Heart right ventricle (tissue), 16 donors: ENCODE results near the gene RAD50. TPM values are rescaled to one million over a fixed set of nuclear protein-coding genes. Genes with fewer than 3 reads are reported as not detected.

ENCODE experiments used
- ATAC-seq, 8 donors: fragments of 200-7000 bp; cut with Tn5 transposase; one replicate each; pipeline ENCODE4 v1.9.1; 2020; ENCODE audit warnings: mild to moderate bottlenecking in 8 of 8, moderate library complexity in 8 of 8, moderate number of reproducible peaks in 1 of 8
- DNase-seq, 2 donors: peaks; one replicate each; pipeline ENCODE4 v3.0.0-alpha.2; 2020
- H3K27ac ChIP-seq, 10 donors: fragments of 200-600 bp; sonication (generic) in 2 of 10; one replicate each; pipeline versions ENCODE4 v1.5.0 to v1.8.0; 2020 to 2022; ENCODE audit warnings: mild to moderate bottlenecking in 3 of 10
- H3K27me3 ChIP-seq, 7 donors: fragments of 200-600 bp; one replicate each; pipeline ENCODE4 v1.8.0; 2021 to 2022; ENCODE audit warnings: mild to moderate bottlenecking in 2 of 7
- H3K36me3 ChIP-seq, 9 donors: fragments of 200-600 bp; sonication (generic) in 1 of 9; one replicate each; pipeline versions ENCODE4 v1.5.0 to v1.8.0; 2020 to 2022; ENCODE audit warnings: mild to moderate bottlenecking in 2 of 9
- H3K4me1 ChIP-seq, 9 donors: fragments of 200-600 bp; sonication (generic) in 1 of 9; one replicate each; pipeline versions ENCODE4 v1.5.0 to v1.8.0; 2020 to 2022; ENCODE audit warnings: mild to moderate bottlenecking in 4 of 9
- H3K4me3 ChIP-seq, 10 donors: fragments of 200-600 bp; sonication (generic) in 2 of 10; one replicate each; pipeline versions ENCODE4 v1.5.0 to v1.8.0; 2020 to 2022; ENCODE audit warnings: mild to moderate bottlenecking in 7 of 10, moderate library complexity in 2 of 10
- H3K9me3 ChIP-seq, 11 donors: fragments of 200-600 bp in 10 of 11; sonication (generic) in 2 of 11; one replicate each; pipeline versions ENCODE4 v1.5.0 to v1.8.0; 2013 to 2022; ENCODE audit warnings: mild to moderate bottlenecking in 2 of 11, control low read depth in 1 of 11, moderate library complexity in 1 of 11
- CTCF ChIP-seq, 9 donors: fragments of 200-600 bp; sonication (generic) in 2 of 9; IDR thresholded peaks; one replicate each; pipeline versions ENCODE4 v1.5.0 to v1.8.0; 2021 to 2022; ENCODE audit warnings: antibody characterized with exemption in 9 of 9, mild to moderate bottlenecking in 5 of 9, moderate library complexity in 1 of 9
- WGBS, 2 donors: extraction: QIAGEN DNeasy Blood & Tissue Kit; methylation state at CpG; one replicate each; pipeline ENCODE4 v1.1.7; 2013; ENCODE audit warnings: inconsistent platforms in 1 of 2; 5-methylcytosine and 5-hydroxymethylcytosine counted together
- intact Hi-C, 10 donors: fragments of 100-400 bp; cut with DNase I; formaldehyde crosslinking; loops; one replicate each; pipeline versions ENCODE4 v1.11.1 to v1.14.2; 2022
- polyA plus RNA-seq, 2 donors: library from polyadenylated mRNA; stranded (reverse); fragments of 200-250 nt; gene quantifications; one replicate each; pipeline ENCODE4 v1.2.3, GENCODE V29; 2013
- total RNA-seq, 10 donors: library from RNA; stranded (reverse); fragmentation: NEBNext Ultra II Directional in 3 of 10; extraction: Animal tissue kit (Norgen Biotek cat#: 25700) in 3 of 10; gene quantifications; one replicate each; pipeline versions ENCODE4 v1.2.1 to v1.2.4, GENCODE V29; 2021 to 2023
- donor health status: Arrhythmogenic right ventricular cardiomyopathy.
- donor health status: ischemic (EF 13 %, LVEDD 7.1; RV severe dilation, severe dysfunction).
- donor health status: healthy with polysubstance abuse.
- donor health status: DM: no; HTN: yes; CAD: no.
- donor health status: DM: no; HTN: no; CAD: no.
- donor health status: ischemic (EF 25% LVEDD 6.9; RV normal size, moderate dysfunction).
- donor health status: ischemic (EF 25% LVEDD 5.7; RV mildly dilated, moderate dysfunction).
- donor health status: healthy.
- donor health status: DM: yes; HTN: yes; CAD: no.
- donor health status: Ischemic cardiomyopathy.
- donor health status: ischemic (EF 35%, LVEDD 5.7; RV mildly dilated, moderate dysfunction).
- donor health status: nonischemic (EF 11% LVEDD 7.7; RV severe dilation, severe dysfunction).
- donor health status: DM: yes; HTN: yes; CAD: no.
- donor health status: PGD.
- donor health status: ischemic (EF 29% LVEDD 5.4; RV normal size, mild dysfunction).
- donor health status: nonischemic (EF 23%, LVEDD 6.1; RV moderate dilation, normal function).

RAD50 gene
- total and polyA plus RNA-seq, 12 donors, result 6.8 to 38.5 (median 31.8) TPM

- TF ChIP-seq CTCF (IDR thresholded peaks at IDR 0.05), result no peak
- intact Hi-C loops, result no loop called here
- Histone ChIP-seq H3K27ac (no peak overlapping the region), H3K9me3 (no peaks in the 10 kb centered on the region), H3K4me1 (peaks cover 0 to 7% (median 0%) of the 10 kb centered on the region in 9 donors), H3K36me3 (peaks cover 0 to 9% (median 0%) of the 10 kb centered on the region in 9 donors), H3K27me3 (no peaks in the 10 kb centered on the region), H3K4me3 (no peak overlapping the region)
- DNase-seq (no peak), ATAC-seq (no peak)
- 89 to 90% methylated on average over 6 of the region's 6 CpGs for WGBS, 2 donors
Measured at GRCh38 chr5:132684491-132684890, 127.7 kb downstream of the RAD50 start.

DNA sequence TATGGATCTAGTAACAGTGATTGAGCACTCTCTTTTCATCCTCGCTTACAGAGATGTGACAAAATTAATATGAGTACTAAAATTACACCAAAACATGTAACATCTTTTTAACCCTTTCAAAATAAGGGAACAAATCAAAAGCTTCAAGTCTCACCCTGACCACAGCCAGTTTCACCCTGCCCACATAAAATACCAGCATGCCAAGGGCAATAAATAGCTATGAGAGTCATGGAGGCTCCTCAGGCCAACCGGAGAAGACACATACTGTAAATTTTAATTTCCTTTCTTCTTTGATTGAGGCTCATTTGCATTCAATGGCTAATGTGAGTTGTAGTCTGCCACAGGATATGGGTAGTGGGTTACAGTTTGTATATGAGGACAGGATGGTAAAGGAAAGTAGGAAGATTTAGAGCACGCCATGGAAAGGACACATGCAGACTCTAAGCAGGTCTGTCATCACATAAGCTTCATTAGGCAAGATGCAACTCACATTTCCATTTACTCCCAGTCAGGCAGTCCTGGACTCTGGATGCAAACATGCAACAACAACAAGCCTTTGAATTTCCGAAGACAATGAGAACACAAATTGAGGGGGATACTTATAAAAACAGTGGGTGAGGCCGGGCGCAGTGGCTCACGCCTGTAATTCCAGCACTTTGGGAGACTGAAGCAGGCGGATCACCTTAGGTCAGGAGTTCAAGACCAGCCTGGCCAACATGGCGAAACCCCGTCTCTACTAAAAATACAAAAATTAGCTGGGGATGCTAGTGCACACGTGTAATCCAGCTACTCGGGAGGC is 128.3 kb downstream of the RAD50 start:
- 90 to 93% methylated on average over 12 of the region's 12 CpGs for WGBS, 2 donors
- H3K27me3 ChIP-seq, result no peaks in the 10 kb centered on the region
- no peak for DNase-seq
- intact Hi-C loops, result no loop called here
- no peak for TF ChIP-seq CTCF (IDR thresholded peaks at IDR 0.05)
- ATAC-seq, result no peak
- H3K36me3 ChIP-seq, result peaks cover 0 to 9% (median 0%) of the 10 kb centered on the region in 9 donors
- H3K9me3 ChIP-seq, result no peaks in the 10 kb centered on the region
- no peak overlapping the region for H3K27ac ChIP-seq
- H3K4me1 ChIP-seq, result peaks cover 0 to 7% (median 0%) of the 10 kb centered on the region in 9 donors
- no peak overlapping the region for H3K4me3 ChIP-seq

DNA sequence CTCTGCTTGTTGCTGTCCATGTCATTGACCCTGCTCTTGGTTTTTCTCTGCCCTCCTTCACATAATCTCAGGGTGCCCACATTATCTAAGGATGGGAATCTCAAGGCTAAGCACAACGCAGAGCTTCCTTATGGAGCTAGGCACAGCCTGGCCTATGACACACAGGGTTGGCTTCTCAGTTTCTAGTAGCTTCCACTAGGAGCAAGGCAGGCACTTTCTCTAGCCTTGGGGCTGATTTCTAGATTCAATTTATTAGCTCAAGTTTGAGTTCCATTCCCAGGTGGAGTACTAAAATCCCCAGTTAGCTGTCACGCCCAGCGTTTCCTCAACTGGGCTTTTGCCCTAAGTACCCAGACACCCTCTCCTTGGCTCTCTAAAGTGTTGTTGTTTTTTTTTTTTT is 129.4 kb downstream of the RAD50 start:
- Histone ChIP-seq H3K4me1 (peaks cover 0 to 7% (median 0%) of the 10 kb centered on the region in 9 donors), H3K27me3 (no peaks in the 10 kb centered on the region), H3K9me3 (no peaks in the 10 kb centered on the region), H3K36me3 (peaks cover 0 to 9% (median 0%) of the 10 kb centered on the region in 9 donors), H3K4me3 (no peak overlapping the region), H3K27ac (no peak overlapping the region)
- TF ChIP-seq CTCF (IDR thresholded peaks at IDR 0.05), result no peak
- 94 to 99% methylated on average over 3 of the region's 3 CpGs for WGBS, 2 donors
- no peak for ATAC-seq
- DNase-seq, result no peak
- intact Hi-C loops, result no loop called here

- intact Hi-C loops, result no loop called here
- H3K27ac ChIP-seq, result no peak overlapping the region
- no peak for DNase-seq
- no peak for TF ChIP-seq CTCF (IDR thresholded peaks at IDR 0.05)
- H3K27me3 ChIP-seq, result no peaks in the 10 kb centered on the region
- no peak for ATAC-seq
- H3K4me3 ChIP-seq, result no peak overlapping the region
- no peaks in the 10 kb centered on the region for H3K9me3 ChIP-seq
- peaks cover 0 to 7% (median 0%) of the 10 kb centered on the region in 9 donors for H3K4me1 ChIP-seq
- WGBS, 2 donors, result 90 to 91% methylated on average over 5 of the region's 5 CpGs
- H3K36me3 ChIP-seq, result peaks cover 0 to 13% (median 0%) of the 10 kb centered on the region in 9 donors
Measured at GRCh38 chr5:132687995-132688394, 131.2 kb downstream of the RAD50 start.
